WI38 (cell line): Measurements from ENCODE around the gene TMPRSS12.

ENCODE experiments used
- H3K4me3 ChIP-seq: 2 replicates; pipeline ENCODE4 v1.5.1; 2011; ENCODE audit warnings: low read depth, mild to moderate bottlenecking, control low read depth, low read length
- TF ChIP-seq, protein P1 (sequence below): IDR thresholded peaks from 2 replicates; pipeline ENCODE4 v1.5.1; 2012; ENCODE audit warnings: low read depth, mild to moderate bottlenecking, control low read depth, low read length

Gene TMPRSS12

DNA sequence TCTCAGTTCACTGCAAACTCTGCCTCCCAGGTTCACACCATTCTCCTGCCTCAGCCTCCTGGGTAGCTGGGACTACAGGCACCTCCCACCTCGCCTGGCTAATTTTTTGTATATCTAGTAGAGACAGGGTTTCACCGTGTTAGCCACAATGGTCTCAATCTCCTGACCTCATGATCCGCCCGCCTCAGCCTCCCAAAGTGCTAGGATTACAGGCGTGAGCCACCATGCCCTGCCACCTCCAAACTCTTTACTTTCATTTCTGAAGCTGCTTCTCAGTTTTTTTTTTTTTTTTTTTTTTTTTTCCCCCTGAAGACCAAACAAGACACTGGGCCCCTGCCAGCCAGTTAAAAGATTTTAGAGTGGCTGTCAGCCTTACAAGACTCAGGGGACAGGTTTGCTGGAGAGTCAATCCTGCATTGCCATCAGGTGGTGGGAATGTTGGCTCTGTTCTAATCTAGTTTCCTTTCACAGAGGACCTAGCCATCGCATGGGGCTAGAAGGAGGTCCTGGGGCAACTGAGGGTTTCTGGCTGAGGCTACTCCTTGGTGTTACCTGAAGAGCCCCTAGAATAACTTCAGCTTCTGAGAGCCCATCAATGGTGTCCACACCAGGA is 72.3 kb downstream of the TMPRSS12 start:
- TF ChIP-seq, protein P1, sequence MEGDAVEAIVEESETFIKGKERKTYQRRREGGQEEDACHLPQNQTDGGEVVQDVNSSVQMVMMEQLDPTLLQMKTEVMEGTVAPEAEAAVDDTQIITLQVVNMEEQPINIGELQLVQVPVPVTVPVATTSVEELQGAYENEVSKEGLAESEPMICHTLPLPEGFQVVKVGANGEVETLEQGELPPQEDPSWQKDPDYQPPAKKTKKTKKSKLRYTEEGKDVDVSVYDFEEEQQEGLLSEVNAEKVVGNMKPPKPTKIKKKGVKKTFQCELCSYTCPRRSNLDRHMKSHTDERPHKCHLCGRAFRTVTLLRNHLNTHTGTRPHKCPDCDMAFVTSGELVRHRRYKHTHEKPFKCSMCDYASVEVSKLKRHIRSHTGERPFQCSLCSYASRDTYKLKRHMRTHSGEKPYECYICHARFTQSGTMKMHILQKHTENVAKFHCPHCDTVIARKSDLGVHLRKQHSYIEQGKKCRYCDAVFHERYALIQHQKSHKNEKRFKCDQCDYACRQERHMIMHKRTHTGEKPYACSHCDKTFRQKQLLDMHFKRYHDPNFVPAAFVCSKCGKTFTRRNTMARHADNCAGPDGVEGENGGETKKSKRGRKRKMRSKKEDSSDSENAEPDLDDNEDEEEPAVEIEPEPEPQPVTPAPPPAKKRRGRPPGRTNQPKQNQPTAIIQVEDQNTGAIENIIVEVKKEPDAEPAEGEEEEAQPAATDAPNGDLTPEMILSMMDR: no peak
- H3K4me3 ChIP-seq: no peak overlapping the region

GRCh38 chr12:50916292-50916691 is 73.6 kb downstream of the TMPRSS12 start:
- no peak overlapping the region for H3K4me3 ChIP-seq
- TF ChIP-seq, protein P1: no peak

DNA sequence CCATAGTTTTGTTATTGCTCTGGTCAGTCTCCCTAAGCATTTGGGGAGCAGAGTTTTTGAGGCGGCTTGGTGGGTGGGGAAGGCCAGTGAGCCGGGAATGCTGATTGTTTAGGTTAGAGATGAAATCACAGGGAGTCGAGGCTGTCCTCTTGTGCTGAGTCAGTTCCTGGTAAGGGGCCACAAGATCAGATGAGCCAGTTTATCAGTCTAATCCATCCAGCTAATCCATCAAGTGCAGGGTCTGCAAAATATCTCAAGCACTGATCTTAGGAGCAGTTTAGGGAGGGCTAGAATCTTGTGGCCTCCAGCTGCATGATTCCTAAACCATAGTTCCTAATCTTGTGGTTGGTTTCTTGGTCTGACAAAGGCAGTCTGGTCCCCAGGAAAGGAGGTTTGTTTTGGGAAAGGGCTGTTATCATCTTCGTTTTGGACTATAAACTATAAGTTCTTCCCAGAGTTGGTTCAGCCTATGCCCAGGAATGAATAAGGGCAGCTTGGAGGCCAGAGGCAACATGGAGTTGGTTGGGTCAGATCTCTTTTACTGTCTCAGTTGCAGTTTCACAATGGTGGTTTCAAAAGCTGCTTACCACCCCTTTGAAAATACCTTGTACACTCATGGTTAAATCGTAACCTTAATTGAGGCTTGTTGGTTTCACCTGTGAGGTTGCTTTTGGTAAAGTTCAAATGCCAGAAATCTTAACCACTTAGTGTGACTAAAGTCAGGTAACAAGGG is 76.0 kb downstream of the TMPRSS12 start:
- no peak overlapping the region for H3K4me3 ChIP-seq
- TF ChIP-seq, protein P1: no peak

DNA sequence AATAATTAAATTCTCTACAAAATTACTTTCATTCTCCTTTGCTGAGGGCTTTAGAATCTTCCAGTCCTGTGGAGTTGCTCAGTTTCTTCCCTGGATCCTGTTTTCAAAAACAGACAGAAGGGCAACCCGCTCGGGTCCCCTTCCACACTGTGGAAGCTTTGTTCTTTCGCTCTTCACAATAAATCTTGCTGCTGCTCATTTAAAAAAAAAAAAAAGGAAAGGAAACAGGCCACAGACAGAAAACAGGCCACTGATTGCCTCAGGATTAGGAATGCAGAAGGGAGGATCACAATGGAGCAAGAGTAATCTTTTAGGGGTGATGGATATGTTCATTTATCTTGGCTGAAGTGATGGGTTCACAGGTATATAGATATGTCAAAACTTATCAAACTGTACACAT is 80.1 kb downstream of the TMPRSS12 start:
- H3K4me3 ChIP-seq: no peak overlapping the region
- TF ChIP-seq, protein P1: no peak

- TF ChIP-seq, protein P1: no peak
- H3K4me3 ChIP-seq: no peak overlapping the region
Observed at GRCh38 chr12:50923361-50924130, 80.8 kb downstream of the TMPRSS12 start.

GRCh38 chr12:50924131-50924438 is 81.4 kb downstream of the TMPRSS12 start:
- H3K4me3 ChIP-seq: peak overlapping the region; percentile 60
- TF ChIP-seq, protein P1: no peak
